GM18517 (cell line): ENCODE data around the gene MDK.
"Not testable (repeated sequence)": the region's sequence is repeated elsewhere in the genome, so short reads cannot be mapped to it uniquely, and the experiment has no call there.

Experiments
- ATAC-seq: cut with Tn5 transposase; IDR thresholded peaks from one replicate; pipeline ENCODE4 v1.9.1; 2021; ENCODE audit warnings: mild to moderate bottlenecking, moderate library complexity; ENCODE audit not compliant: unreplicated experiment

Gene MDK

GRCh38 chr11:46367244-46367915 is 14.1 kb upstream of the MDK start:
- no peak for ATAC-seq

GRCh38 chr11:46367916-46368267 is 13.6 kb upstream of the MDK start:
- ATAC-seq = no peak

GRCh38 chr11:46369458-46370152 is 11.9 kb upstream of the MDK start:
- ATAC-seq = no peak

GRCh38 chr11:46370253-46370652 is 11.2 kb upstream of the MDK start:
- no peak for ATAC-seq

- ATAC-seq = not testable (repeated sequence)
These were observed 10.2 kb upstream of the MDK start for GRCh38 chr11:46371262-46371661.

GRCh38 chr11:46372086-46372485 is 9.4 kb upstream of the MDK start:
- ATAC-seq = no peak

GRCh38 chr11:46372501-46372900 is 9.0 kb upstream of the MDK start:
- not testable (repeated sequence) for ATAC-seq

- ATAC-seq = no peak
These were observed 7.4 kb upstream of the MDK start for GRCh38 chr11:46373787-46374740.

- ATAC-seq = no peak
These were observed 6.7 kb upstream of the MDK start for GRCh38 chr11:46374815-46375214.

- ATAC-seq = no peak
These were observed 5.9 kb upstream of the MDK start for GRCh38 chr11:46375392-46376101.

GRCh38 chr11:46376258-46377050 is 5.0 kb upstream of the MDK start:
- ATAC-seq = no peak

GRCh38 chr11:46377290-46377689 is 4.2 kb upstream of the MDK start:
- no peak for ATAC-seq

GRCh38 chr11:46377831-46378230 is 3.6 kb upstream of the MDK start:
- no peak for ATAC-seq

- no peak for ATAC-seq
These were observed 3.2 kb upstream of the MDK start for GRCh38 chr11:46378296-46378695.

- no peak for ATAC-seq
These were observed 2.5 kb upstream of the MDK start for GRCh38 chr11:46378811-46379481.

GRCh38 chr11:46379482-46380293 is 1.8 kb upstream of the MDK start:
- ATAC-seq = not testable (repeated sequence)

- no peak for ATAC-seq
These were observed 975 bp upstream of the MDK start for GRCh38 chr11:46380340-46381047.
